HG02870 (cell line): ENCODE measurements around the gene SDCBP2.
"Not testable (repeated sequence)": the region's sequence is repeated elsewhere in the genome, so short reads cannot be mapped to it uniquely, and the experiment has no call there.

Source experiments
- ATAC-seq: cut with Tn5 transposase; IDR thresholded peaks from one replicate; pipeline ENCODE4 v1.9.1; 2021; ENCODE audit warnings: mild to moderate bottlenecking, moderate library complexity; ENCODE audit not compliant: unreplicated experiment

Gene SDCBP2

GRCh38 chr20:1360094-1360846, 31.3 kb upstream of the SDCBP2 start:
- no peak for ATAC-seq

GRCh38 chr20:1357921-1358671, 29.2 kb upstream of the SDCBP2 start:
- no peak for ATAC-seq

GRCh38 chr20:1353956-1354355, 25.0 kb upstream of the SDCBP2 start:
- ATAC-seq, result no peak

- no peak for ATAC-seq
These were observed 17.5 kb upstream of the SDCBP2 start for GRCh38 chr20:1346315-1346969.

- no peak for ATAC-seq
These were observed 16.8 kb upstream of the SDCBP2 start for GRCh38 chr20:1345756-1346093.

- no peak for ATAC-seq
These were observed 16.3 kb upstream of the SDCBP2 start for GRCh38 chr20:1345030-1345755.

GRCh38 chr20:1343446-1344124, 14.6 kb upstream of the SDCBP2 start:
- not testable (repeated sequence) for ATAC-seq

GRCh38 chr20:1341561-1342265, 12.8 kb upstream of the SDCBP2 start:
- ATAC-seq, result no peak

- ATAC-seq, result no peak
These were observed 9.9 kb upstream of the SDCBP2 start for GRCh38 chr20:1338801-1339200.

- no peak for ATAC-seq
These were observed 9.2 kb upstream of the SDCBP2 start for GRCh38 chr20:1338096-1338495.

- ATAC-seq, result no peak
These were observed 8.5 kb upstream of the SDCBP2 start for GRCh38 chr20:1337441-1337840.

GRCh38 chr20:1336699-1337367, 7.9 kb upstream of the SDCBP2 start:
- no peak for ATAC-seq

- ATAC-seq, result no peak
These were observed 7.2 kb upstream of the SDCBP2 start for GRCh38 chr20:1335961-1336698.

GRCh38 chr20:1334761-1335160, 5.8 kb upstream of the SDCBP2 start:
- ATAC-seq, result no peak

- no peak for ATAC-seq
These were observed 5.4 kb upstream of the SDCBP2 start for GRCh38 chr20:1334370-1334731.

- no peak for ATAC-seq
These were observed 4.8 kb upstream of the SDCBP2 start for GRCh38 chr20:1333462-1334369.

GRCh38 chr20:1332749-1333300, 3.9 kb upstream of the SDCBP2 start:
- no peak for ATAC-seq
